GM18508 (cell line): ENCODE data around the gene CXorf65.

ENCODE experiments used
- ATAC-seq: cut with Tn5 transposase; IDR thresholded peaks from one replicate; pipeline ENCODE4 v1.9.1; 2021; ENCODE audit warnings: moderate number of reproducible peaks; ENCODE audit not compliant: insufficient read depth, unreplicated experiment

The CXorf65 gene

DNA sequence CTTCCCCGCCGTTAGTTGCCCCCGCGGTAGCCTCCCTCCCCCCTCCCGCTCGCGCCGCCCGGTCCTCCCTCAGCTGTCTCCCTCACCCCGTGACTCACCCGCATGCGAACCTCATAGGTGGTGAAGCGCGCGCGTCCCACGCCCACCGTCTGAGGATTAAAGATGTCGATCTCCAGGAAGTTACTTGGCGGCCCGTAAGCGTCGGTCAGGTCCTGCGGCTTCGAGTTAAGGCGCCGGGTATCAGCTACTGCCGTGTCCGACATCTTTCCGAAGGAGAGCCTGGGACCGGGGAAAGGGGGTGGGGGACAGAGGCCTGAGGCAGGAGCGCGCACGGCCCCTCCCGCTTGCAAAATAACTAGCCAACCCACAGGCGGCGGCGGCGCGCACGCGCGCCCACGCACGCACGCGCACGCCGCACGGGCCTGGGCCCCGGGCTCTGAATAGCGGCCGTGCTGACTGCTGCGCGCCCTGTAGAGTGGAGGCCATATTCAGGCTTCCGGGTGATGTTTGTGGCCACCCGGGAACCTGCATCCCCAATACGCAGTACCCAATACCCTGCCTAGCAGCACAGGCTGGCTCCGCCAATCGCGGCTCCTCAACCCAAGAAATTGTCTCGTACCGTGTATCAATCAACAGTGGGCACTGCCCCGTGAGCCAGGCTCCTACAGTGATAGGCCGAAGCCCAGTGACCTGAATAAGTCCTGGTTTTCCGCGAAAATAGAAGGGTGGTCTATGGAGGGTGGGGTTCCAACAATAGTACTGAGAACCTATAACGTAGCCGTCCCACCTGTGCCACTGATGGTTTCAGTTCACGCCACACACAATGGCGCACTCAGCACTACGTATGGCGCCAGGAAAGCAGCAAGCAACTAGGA, 38.3 kb downstream of the CXorf65 start, which contains the start of gene SNX12:
Gene SNX12, minus strand, starts transcription at position 291 of the 875 bp plus-strand sequence. Its CDS starts 28 bp downstream, at position 263.
- ATAC-seq: peak; percentile 93

DNA sequence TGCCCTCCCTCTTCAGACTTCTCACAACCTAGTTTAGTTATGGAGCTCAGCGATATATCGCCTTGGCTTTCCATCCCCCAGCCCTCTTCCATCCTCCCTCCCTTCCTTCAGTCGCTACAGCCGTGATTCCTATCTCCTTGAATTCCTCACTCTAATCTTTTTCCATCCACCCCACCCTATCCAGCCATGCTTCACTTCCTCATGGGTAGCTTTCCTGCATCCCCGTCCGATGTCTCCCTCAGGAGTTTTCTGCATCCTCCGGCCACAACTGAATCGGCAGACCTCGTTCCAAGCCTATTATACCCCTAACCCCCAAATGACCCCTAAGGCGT, 38.9 kb downstream of the CXorf65 start:
- no peak for ATAC-seq

DNA sequence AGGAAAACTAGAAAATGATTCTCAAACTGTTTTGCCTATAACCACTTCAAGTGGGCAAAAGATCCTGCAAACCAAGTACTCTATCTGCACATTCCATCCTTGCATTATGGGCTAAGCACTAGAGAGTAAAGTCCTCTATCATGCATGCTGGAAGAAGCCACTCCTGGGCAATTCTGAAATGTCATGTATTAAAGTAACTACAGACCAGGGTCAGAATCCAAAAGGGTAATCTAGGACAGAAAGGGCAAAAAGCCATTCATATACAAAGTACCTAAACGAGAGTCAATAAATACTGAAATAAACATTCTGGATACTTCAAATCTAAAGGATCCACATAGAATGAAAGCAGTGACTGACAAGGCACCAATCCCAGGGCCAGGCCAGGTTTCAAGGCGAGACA, 39.5 kb downstream of the CXorf65 start:
- no peak for ATAC-seq

DNA sequence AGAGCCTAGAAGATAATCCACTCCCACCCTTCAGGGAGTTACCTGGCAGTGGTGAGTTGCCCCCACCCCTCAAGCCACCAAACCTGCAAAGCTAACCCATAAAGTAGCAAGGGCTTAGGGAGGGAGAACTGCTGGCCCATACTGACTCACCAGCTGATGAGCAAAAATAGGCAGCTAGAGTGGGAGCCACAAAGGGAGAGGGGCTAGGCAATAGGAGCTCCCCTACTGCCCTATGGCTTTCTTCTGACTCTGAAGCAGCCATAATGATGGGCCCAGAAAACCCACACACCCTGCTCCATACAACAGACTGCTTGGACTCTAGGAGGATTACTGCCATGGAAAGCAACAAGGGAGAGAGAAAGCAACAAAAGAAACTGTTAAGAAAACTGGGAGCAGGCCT, 46.4 kb downstream of the CXorf65 start:
- no peak for ATAC-seq

DNA sequence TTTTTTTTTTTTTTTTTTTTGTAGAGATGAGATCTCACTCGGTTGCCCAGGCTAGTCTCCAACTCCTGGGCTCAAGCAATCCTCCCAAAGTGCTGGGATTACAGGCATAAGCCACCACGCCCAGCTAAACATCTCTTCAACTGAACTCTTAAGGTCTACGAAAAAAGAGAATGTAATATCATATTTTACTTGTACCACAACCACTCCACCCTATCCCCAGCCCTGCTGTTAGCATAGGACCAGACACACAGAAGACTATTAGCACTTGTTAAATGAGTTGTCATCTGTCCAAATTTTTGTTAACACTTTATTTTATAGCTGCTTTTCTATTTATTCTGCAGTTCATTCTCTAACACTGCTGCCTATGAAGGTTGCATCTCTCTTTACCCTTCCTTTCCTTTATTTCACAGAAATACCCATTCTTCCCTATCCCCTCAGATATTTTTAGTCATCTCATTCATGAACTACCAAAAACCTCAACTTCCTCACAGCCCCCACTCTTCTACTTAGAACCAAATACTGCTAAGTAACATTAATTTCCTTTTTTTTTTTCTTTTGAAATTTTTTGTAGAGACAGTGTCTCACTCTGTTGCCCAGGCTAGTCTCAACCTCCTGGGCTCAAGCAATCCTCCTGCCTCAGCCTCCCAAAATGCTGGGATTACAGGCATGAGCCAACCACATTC, 48.6 kb downstream of the CXorf65 start:
- ATAC-seq: no peak

DNA sequence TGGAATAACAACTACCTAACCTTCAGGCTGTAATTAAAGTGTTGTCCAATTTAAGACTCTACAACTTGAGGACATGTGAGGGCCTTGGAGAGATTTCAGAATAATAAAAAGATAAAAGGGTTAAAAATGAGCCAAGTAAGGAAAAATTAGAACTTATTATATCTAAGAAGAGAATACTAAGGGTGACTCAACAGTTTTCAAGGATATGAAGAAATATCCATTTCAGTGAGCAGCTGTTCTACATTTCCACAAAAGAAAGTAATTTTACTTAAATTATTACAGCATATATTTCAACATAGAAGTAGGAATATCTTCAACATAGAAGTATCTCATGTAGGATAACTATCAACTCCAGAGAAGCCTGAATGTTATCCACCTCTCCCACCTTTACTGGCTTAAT, 49.7 kb downstream of the CXorf65 start:
- ATAC-seq: no peak
